Brain microvascular endothelial cell (primary cell): ENCODE measurements around the gene IGFBP6.

Experiments used
- DNase-seq: peaks from one replicate; pipeline ENCODE4 v3.0.0-alpha.2; 2020
- H3K27ac ChIP-seq: fragments of 250-450 bp; sonication (Bioruptor Pico); 2 replicates; pipeline ENCODE4 v1.5.1; 2020; ENCODE audit warnings: mild to moderate bottlenecking, moderate library complexity
- H3K27me3 ChIP-seq: fragments of 250-450 bp; sonication (Bioruptor Pico); replicated peaks from 2 replicates; pipeline ENCODE4 v1.5.1; 2020; ENCODE audit warnings: mild to moderate bottlenecking
- H3K36me3 ChIP-seq: fragments of 250-450 bp; sonication (Bioruptor Pico); replicated peaks from 2 replicates; pipeline ENCODE4 v1.5.1; 2020; ENCODE audit warnings: mild to moderate bottlenecking
- H3K4me3 ChIP-seq: 2 replicates; pipeline ENCODE4 v1.5.1; 2011; ENCODE audit warnings: low read depth, mild to moderate bottlenecking, control low read depth, low read length, moderate library complexity
- CTCF ChIP-seq: IDR thresholded peaks from 2 replicates; pipeline ENCODE4 v1.5.1; 2011; ENCODE audit warnings: low read depth, mild to moderate bottlenecking, moderate library complexity, low read length, control low read depth, inconsistent platforms; ENCODE audit errors: missing control alignments
- in situ Hi-C: cut with HindIII; loops from 2 replicates; pipeline ENCODE4 v1.10.0; 2017; ENCODE audit warnings: low sequenced_read_pairs, low pct_ligation_motif_present

IGFBP6 gene

GRCh38 chr12:53147181-53147580 lies 49.7 kb downstream of the IGFBP6 start:
- no peak overlapping the region for H3K27ac ChIP-seq
- TF ChIP-seq CTCF: no peak
- DNase-seq: no peak
- in situ Hi-C loops: no loop called here
- no peak overlapping the region for H3K4me3 ChIP-seq
- H3K27me3 ChIP-seq: no peaks in the 10 kb centered on the region
- H3K36me3 ChIP-seq: no peaks in the 10 kb centered on the region

GRCh38 chr12:53147653-53148052 lies 50.2 kb downstream of the IGFBP6 start:
- Histone ChIP-seq H3K27me3 (no peaks in the 10 kb centered on the region), H3K36me3 (no peaks in the 10 kb centered on the region), H3K27ac (no peak overlapping the region), H3K4me3 (no peak overlapping the region)
- in situ Hi-C loops: no loop called here
- no peak for TF ChIP-seq CTCF
- DNase-seq: no peak

GRCh38 chr12:53151039-53151438 lies 53.6 kb downstream of the IGFBP6 start:
- in situ Hi-C loops: no loop called here
- no peak overlapping the region for H3K4me3 ChIP-seq
- H3K27me3 ChIP-seq: no peaks in the 10 kb centered on the region
- H3K27ac ChIP-seq: no peak overlapping the region
- no peak for DNase-seq
- no peaks in the 10 kb centered on the region for H3K36me3 ChIP-seq
- TF ChIP-seq CTCF: no peak
